HCT116 (cell line): Measurements from ENCODE around the gene CERS6. TPM values are rescaled to one million over a fixed set of nuclear protein-coding genes. Genes with fewer than 3 reads are reported as not detected.

Source experiments
- ATAC-seq: fragments of 200-7000 bp; cut with Tn5 transposase; 2 replicates; pipeline ENCODE4 v1.9.1; 2020; ENCODE audit warnings: mild to moderate bottlenecking, moderate library complexity
- BruUV-seq: library from RNA; stranded (reverse); fragments of 400-500 nt; replicated peaks from 2 replicates; lab custom pipeline; 2021; lab: Mats Ljungman, UMichigan
- CTCF ChIA-PET: fragments of 300-600 bp; sonication (Branson Sonifier 250); formaldehyde crosslinking; loops from one replicate; lab custom pipeline; 2021; ENCODE audit warnings: antibody characterized with exemption; lab: Charles Lee
- POLR2A ChIA-PET: fragments of 300-600, 350-600 bp; sonication (Branson Sonifier 250); formaldehyde crosslinking; loops from one replicate; lab custom pipeline; 2021; ENCODE audit warnings: antibody characterized with exemption; lab: Charles Lee
- RAD21 ChIA-PET, 2 experiments: fragments of 300-600 bp; sonication (Branson Sonifier 250); formaldehyde crosslinking; loops; one replicate each; lab custom pipeline; 2023; ENCODE audit warnings: low total read pairs in 2 of 2; ENCODE audit not compliant: uncharacterized antibody in 2 of 2, unreplicated experiment in 2 of 2, low non-redundant PET in 1 of 2; lab: Charles Lee
- DNase-seq: peaks from one replicate; pipeline ENCODE4 v3.0.0-alpha.2; 2010; ENCODE audit warnings: low read depth, low spot score
- H2AFZ ChIP-seq: fragments of 200-600 bp; shearing (Covaris generic), sonication (generic); 2 replicates; pipeline ENCODE4 v1.6.1; 2017; ENCODE audit warnings: low read depth, mixed run types, mixed read lengths, antibody characterized with exemption, low read length; ENCODE audit not compliant: poor library complexity, severe bottlenecking
- H3K27ac ChIP-seq: 2 replicates; pipeline ENCODE4 v1.5.1; 2012; ENCODE audit warnings: low read depth, low read length
- H3K27me3 ChIP-seq: fragments of 200-600 bp; sonication (generic); 2 replicates; pipeline ENCODE4 v1.6.1; 2016; ENCODE audit warnings: mixed run types, low read length, mixed read lengths; ENCODE audit not compliant: insufficient read depth
- H3K36me3 ChIP-seq, 2 experiments: fragments of 200-500 bp in 1 of 2; fragments of 200-600 bp in 1 of 2; sonication (Bioruptor generic) in 1 of 2; sonication (generic) in 1 of 2; 2 replicates each; pipeline versions ENCODE4 v1.5.1 to v1.6.1; 2014 to 2016; ENCODE audit warnings: low read length in 2 of 2, inconsistent platforms in 1 of 2, mixed read lengths in 1 of 2, mixed run types in 1 of 2; ENCODE audit not compliant: insufficient read depth in 2 of 2, control insufficient read depth in 1 of 2
- H3K4me1 ChIP-seq, 2 experiments: fragments of 200-600 bp in 1 of 2; sonication (generic) in 1 of 2; 2 replicates each; pipeline versions ENCODE4 v1.5.1 to v1.6.1; 2012 to 2017; ENCODE audit warnings: low read length in 2 of 2, inconsistent platforms in 1 of 2, mild to moderate bottlenecking in 1 of 2, mixed read lengths in 1 of 2, mixed run types in 1 of 2, moderate library complexity in 1 of 2; ENCODE audit not compliant: insufficient read depth in 2 of 2, control insufficient read depth in 1 of 2
- H3K4me2 ChIP-seq: fragments of 200-600 bp; sonication (generic); 2 replicates; pipeline ENCODE4 v1.6.1; 2017; ENCODE audit warnings: mixed run types, low read length, mixed read lengths
- H3K4me3 ChIP-seq, 2 experiments: fragments of 200-600 bp in 1 of 2; sonication (generic) in 1 of 2; replicated peaks in 1 of 2; 2 replicates each; pipeline ENCODE4 v1.5.1; 2011 to 2016; ENCODE audit warnings: low read length in 2 of 2, control low read depth in 1 of 2, low read depth in 1 of 2, mild to moderate bottlenecking in 1 of 2, mixed read lengths in 1 of 2, mixed run types in 1 of 2
- H3K79me2 ChIP-seq: fragments of 200-600 bp; sonication (generic); 2 replicates; pipeline ENCODE4 v1.6.1; 2017; ENCODE audit warnings: mild to moderate bottlenecking, mixed run types, low read length, moderate library complexity, mixed read lengths; ENCODE audit not compliant: insufficient read depth
- H3K9ac ChIP-seq: fragments of 200-600 bp; sonication (generic); 2 replicates; pipeline ENCODE4 v1.6.1; 2016; ENCODE audit warnings: low read length, mixed read lengths
- H3K9me2 ChIP-seq: fragments of 200-600 bp; sonication (generic), shearing (Covaris generic); 2 replicates; pipeline ENCODE4 v1.6.1; 2017; ENCODE audit warnings: mixed run types, mild to moderate bottlenecking, moderate library complexity; ENCODE audit not compliant: insufficient read depth
- H3K9me3 ChIP-seq, 2 experiments: fragments of 200-500 bp in 1 of 2; fragments of 200-600 bp in 1 of 2; sonication (Bioruptor generic) in 1 of 2; sonication (generic) in 1 of 2; 2 replicates each; pipeline ENCODE4 v1.6.1; 2014 to 2017; ENCODE audit warnings: low read length in 2 of 2, mixed read lengths in 2 of 2, inconsistent platforms in 1 of 2, low read depth in 1 of 2, mild to moderate bottlenecking in 1 of 2, mixed run types in 1 of 2, moderate library complexity in 1 of 2; ENCODE audit not compliant: control insufficient read depth in 1 of 2, insufficient read depth in 1 of 2
- H4K20me1 ChIP-seq: fragments of 200-600 bp; sonication (generic), shearing (Covaris generic); 2 replicates; pipeline ENCODE4 v1.6.1; 2017; ENCODE audit warnings: mixed run types, mild to moderate bottlenecking, moderate library complexity; ENCODE audit not compliant: insufficient read depth
- ATF3 ChIP-seq: IDR thresholded peaks from 2 replicates; pipeline ENCODE4 v1.6.1; 2012
- EGR1 ChIP-seq: IDR thresholded peaks from 2 replicates; pipeline ENCODE4 v1.6.1; 2012; ENCODE audit warnings: low read depth
- EZH2phosphoT487 ChIP-seq: fragments of 200-600 bp; IDR thresholded peaks from 2 replicates; pipeline ENCODE4 v1.6.1; 2018; ENCODE audit warnings: antibody characterized with exemption, borderline replicate concordance
- FOSL1 ChIP-seq: IDR thresholded peaks from 2 replicates; pipeline ENCODE4 v1.6.1; 2012; ENCODE audit warnings: low read depth
- JUND ChIP-seq: IDR thresholded peaks from 2 replicates; pipeline ENCODE4 v1.6.1; 2012
- POLR2A ChIP-seq: IDR thresholded peaks from 2 replicates; pipeline ENCODE4 v1.7.0; 2011; ENCODE audit warnings: borderline replicate concordance; ENCODE audit not compliant: insufficient read depth, insufficient read length; ENCODE audit errors: extremely low read depth
- POLR2AphosphoS5 ChIP-seq: IDR thresholded peaks from 2 replicates; pipeline ENCODE4 v1.6.1; 2011; ENCODE audit warnings: mild to moderate bottlenecking, low read depth, low read length, moderate library complexity
- RAD21 ChIP-seq: IDR thresholded peaks from 2 replicates; pipeline ENCODE4 v1.6.1; 2012; ENCODE audit warnings: low read depth, mild to moderate bottlenecking
- SP1 ChIP-seq: IDR thresholded peaks from 2 replicates; pipeline ENCODE4 v1.6.1; 2012; ENCODE audit warnings: low read depth
- ZFX ChIP-seq: fragments of 450-650 bp; IDR thresholded peaks from 2 replicates; pipeline ENCODE4 v1.6.1; 2017
- intact Hi-C: fragments of 100-400 bp; cut with micrococcal nuclease; formaldehyde crosslinking; loops from 2 replicates; pipeline ENCODE4 v1.10.0; 2022
- total RNA-seq: library from RNA; stranded (reverse); gene quantifications from one replicate; pipeline ENCODE4 v1.2.1, GENCODE V29; 2021; ENCODE audit not compliant: unreplicated experiment
- TF ChIP-seq, protein P1 (sequence below), 3 experiments: fragments of 200-600 bp in 1 of 3; sonication (generic) in 1 of 3; IDR thresholded peaks in 2 of 3; conservative IDR thresholded peaks in 1 of 3; 2 replicates each; pipeline ENCODE4 v1.5.1; 2012 to 2017; ENCODE audit warnings: low read depth in 2 of 3, low read length in 2 of 3, antibody characterized with exemption in 1 of 3, borderline replicate concordance in 1 of 3, control low read depth in 1 of 3, mild to moderate bottlenecking in 1 of 3, mixed read lengths in 1 of 3, mixed run types in 1 of 3, moderate library complexity in 1 of 3; ENCODE audit not compliant: insufficient read depth in 1 of 3

Gene CERS6
- total RNA-seq, 1 experiment from 2014 or later = 37.0 TPM

DNA sequence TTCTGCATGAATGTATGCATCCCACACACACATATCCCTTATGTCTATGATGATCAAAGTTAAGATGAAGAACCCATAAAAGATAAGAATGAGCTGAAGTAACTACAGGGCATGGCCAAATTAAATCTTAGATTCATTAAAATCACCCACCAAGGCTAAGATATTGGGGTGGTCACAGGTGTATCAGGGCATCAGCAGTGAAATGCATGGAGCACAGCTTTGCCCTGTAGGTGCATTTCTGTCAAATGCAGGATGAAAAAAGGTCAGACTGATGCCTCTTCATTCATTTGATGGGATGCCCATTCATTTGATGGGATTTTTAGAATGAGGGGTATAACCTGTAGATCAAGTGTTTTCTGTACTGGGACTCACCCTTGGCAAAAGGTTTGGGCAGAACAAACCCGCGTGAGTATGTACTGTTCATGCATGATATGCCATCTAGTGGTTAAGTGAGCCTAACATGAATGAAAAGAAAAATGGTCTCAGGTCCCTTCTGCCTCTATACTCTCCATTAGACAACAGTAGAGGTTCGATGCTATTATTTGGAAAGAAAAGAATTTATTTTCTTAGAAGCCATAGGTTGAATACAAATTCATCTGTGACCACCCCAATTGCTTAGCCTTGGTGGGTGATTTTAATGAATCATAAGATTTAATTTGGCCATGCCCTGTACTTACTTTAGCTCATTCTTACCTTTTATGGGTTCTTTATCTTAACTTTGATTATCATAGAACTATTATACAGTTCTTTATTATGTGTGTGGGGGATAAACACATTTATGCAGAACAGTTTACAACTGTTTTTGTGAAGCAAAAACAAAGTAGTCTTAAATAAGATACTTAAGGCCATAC is 303.1 kb downstream of the CERS6 start:
- no peaks in the 10 kb centered on the region for H3K9me3 ChIP-seq
- POLR2A ChIA-PET = no interaction called here
- no TSS peak for BruUV-seq

DNA sequence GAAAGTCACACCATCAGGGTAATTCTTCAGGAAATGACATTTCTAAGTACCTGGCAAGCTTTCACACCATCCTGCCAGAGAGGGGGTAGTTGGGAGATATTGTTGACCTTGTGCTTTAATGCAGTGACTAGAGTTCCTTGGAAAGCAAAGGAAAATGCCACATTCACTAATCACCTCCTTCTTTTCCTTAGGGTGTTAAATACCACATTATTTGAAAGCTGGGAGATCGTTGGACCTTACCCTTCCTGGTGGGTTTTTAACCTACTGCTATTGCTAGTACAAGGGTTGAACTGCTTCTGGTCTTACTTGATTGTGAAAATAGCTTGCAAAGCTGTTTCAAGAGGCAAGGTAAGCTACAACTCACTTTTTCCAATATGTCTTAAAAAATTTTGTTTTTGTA is 309.3 kb downstream of the CERS6 start:
- no TSS peak for BruUV-seq
- Histone ChIP-seq H3K27me3 (no peaks in the 10 kb centered on the region), H3K79me2 (no peaks in the 10 kb centered on the region), H3K4me1 (peaks cover 0 to 4% of the 10 kb centered on the region in 2 experiments; a peak in 1 of 4 replicates), H3K9ac (no peak overlapping the region), H3K4me2 (no peak overlapping the region), H3K9me2 (no peaks in the 10 kb centered on the region), H2AFZ (no peak overlapping the region), H3K36me3 (no peaks in the 10 kb centered on the region), H4K20me1 (no peaks in the 10 kb centered on the region), H3K4me3 (no peak overlapping the region), H3K27ac (no peak overlapping the region), H3K9me3 (no peaks in the 10 kb centered on the region)
- DNase-seq (no peak), ATAC-seq (no peak)
- ChIA-PET POLR2A (no interaction called here), CTCF (no interaction called here), RAD21 (no interaction called here)
- intact Hi-C loops = no loop called here
- TF ChIP-seq JUND (no peak), ZFX (no peak), ATF3 (no peak), POLR2A (no peak), EGR1 (no peak), POLR2AphosphoS5 (no peak), FOSL1 (no peak), RAD21 (no peak), SP1 (no peak), EZH2phosphoT487 (no peak)
- TF ChIP-seq, protein P1, sequence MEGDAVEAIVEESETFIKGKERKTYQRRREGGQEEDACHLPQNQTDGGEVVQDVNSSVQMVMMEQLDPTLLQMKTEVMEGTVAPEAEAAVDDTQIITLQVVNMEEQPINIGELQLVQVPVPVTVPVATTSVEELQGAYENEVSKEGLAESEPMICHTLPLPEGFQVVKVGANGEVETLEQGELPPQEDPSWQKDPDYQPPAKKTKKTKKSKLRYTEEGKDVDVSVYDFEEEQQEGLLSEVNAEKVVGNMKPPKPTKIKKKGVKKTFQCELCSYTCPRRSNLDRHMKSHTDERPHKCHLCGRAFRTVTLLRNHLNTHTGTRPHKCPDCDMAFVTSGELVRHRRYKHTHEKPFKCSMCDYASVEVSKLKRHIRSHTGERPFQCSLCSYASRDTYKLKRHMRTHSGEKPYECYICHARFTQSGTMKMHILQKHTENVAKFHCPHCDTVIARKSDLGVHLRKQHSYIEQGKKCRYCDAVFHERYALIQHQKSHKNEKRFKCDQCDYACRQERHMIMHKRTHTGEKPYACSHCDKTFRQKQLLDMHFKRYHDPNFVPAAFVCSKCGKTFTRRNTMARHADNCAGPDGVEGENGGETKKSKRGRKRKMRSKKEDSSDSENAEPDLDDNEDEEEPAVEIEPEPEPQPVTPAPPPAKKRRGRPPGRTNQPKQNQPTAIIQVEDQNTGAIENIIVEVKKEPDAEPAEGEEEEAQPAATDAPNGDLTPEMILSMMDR (IDR thresholded peaks at IDR 0.05 in 2 of 3, conservative IDR thresholded peaks at IDR 0.05 in 1 of 3; ENCODE audit: borderline replicate concordance in 1 of 3, insufficient read depth in 1 of 3, low read depth in 2 of 3, low read length in 2 of 3) = no peak

More for the DNA sequence above, 303.1 kb downstream of the CERS6 start:
- DNase-seq (peak; percentile 21), ATAC-seq (peak; percentile 93)
- Histone ChIP-seq H3K27me3 (no peaks in the 10 kb centered on the region), H3K4me2 (no peak overlapping the region), H3K27ac (no peak overlapping the region), H3K9me2 (no peaks in the 10 kb centered on the region), H3K4me1 (no peaks in the 10 kb centered on the region), H4K20me1 (no peaks in the 10 kb centered on the region), H3K4me3 (no peak overlapping the region), H3K36me3 (no peaks in the 10 kb centered on the region), H2AFZ (no peak overlapping the region), H3K9ac (no peak overlapping the region), H3K79me2 (no peaks in the 10 kb centered on the region)
- intact Hi-C loops = loop anchor here (1.0 to 10.0 kb wide), 2 partner anchors 413 to 624 kb away; no protein-coding TSS in a partner anchor
- CTCF ChIA-PET = interaction anchor here (1.1 kb wide), 2 partner anchors 411 to 413 kb away, joined by 4 to 6 read pairs; no protein-coding TSS in a partner anchor
- RAD21 ChIA-PET = interaction anchor here in 1 of 2 experiments (0.7 kb wide), 1 partner anchor 337 kb away, joined by 3 read pairs; no protein-coding TSS in a partner anchor
- TF ChIP-seq JUND (no peak), RAD21 (peak; percentile 74)
- TF ChIP-seq, protein P1 (IDR thresholded peaks at IDR 0.05 in 2 of 3, conservative IDR thresholded peaks at IDR 0.05 in 1 of 3; ENCODE audit: borderline replicate concordance in 1 of 3, insufficient read depth in 1 of 3, low read depth in 2 of 3, low read length in 2 of 3) = peak; percentile 52 to 67 (median 61); a peak in 5 of 6 replicates
